ENCODE results near the gene MAPKAP1. TPM values are rescaled to one million over a fixed set of nuclear protein-coding genes. Genes with fewer than 3 reads are reported as not detected.

MAPKAP1 gene
- total and polyA plus RNA-seq, 9 of the 15 experiments (the other 6 are each of a cell fraction or from before 2014, with no cell fraction given): 2.6 to 82.1 (median 61.1) TPM

- Histone ChIP-seq H3K27me3 (ENCODE audit: control insufficient read depth in 2 of 2, insufficient read depth in 2 of 2, low read length in 2 of 2) (no peaks in the 10 kb centered on the region), H3K9ac (ENCODE audit: insufficient read depth in 1 of 2, low read depth in 2 of 2, low read length in 2 of 2) (no peak overlapping the region), H3K4me3 (no peak overlapping the region), H3K79me2 (ENCODE audit: control insufficient read depth, insufficient read depth, low read length) (peaks cover 63% of the 10 kb centered on the region), H3K9me3 (replicated peaks; ENCODE audit: control insufficient read depth, insufficient read depth, low read depth, low read length) (no peaks in the 10 kb centered on the region), H3K4me2 (ENCODE audit: insufficient read depth, low read length) (no peak overlapping the region), H3K4me1 (replicated peaks in 1 of 2; ENCODE audit: control insufficient read depth in 2 of 2, insufficient read depth in 2 of 2, low read length in 2 of 2) (peaks cover 0 to 5% of the 10 kb centered on the region in 2 experiments; a peak in 2 of 5 replicates), H3K36me3 (ENCODE audit: control insufficient read depth, insufficient read depth, low read length) (0 out of 3 replicates have a peak, but pooled peaks cover 3% of the 10 kb centered on the region), H2AFZ (ENCODE audit: low read depth, low read length) (no peak overlapping the region), H3K9me1 (ENCODE audit: control insufficient read depth, insufficient read depth, low read length) (no peaks in the 10 kb centered on the region), H4K20me1 (replicated peaks; ENCODE audit: control insufficient read depth, insufficient read depth, low read length) (no peaks in the 10 kb centered on the region), H3K27ac (ENCODE audit: extremely low read depth, low read depth, low read length) (no peak overlapping the region)
- intact Hi-C loops (cut with micrococcal nuclease) (no loop called here), in situ Hi-C loops (cut with MboI) (no loop called here)
- DNase-seq (ENCODE audit: extremely low read depth in 1 of 4, low spot score in 3 of 4): no peak
- no peak for ATAC-seq
- BruUV-seq (replicated peaks): no TSS peak
- WGBS (ENCODE audit: insufficient coverage, low coverage, missing lambda C conversion rate): 87% methylated on average over 6 of the region's 6 CpGs
- ChIA-PET CTCF (ENCODE audit: low intra/inter-chr PET ratio) (no interaction called here), POLR2A (no interaction called here)
- FAIRE-seq: no peak
- TF ChIP-seq ZBTB33 (CRISPR knock-in tag; IDR thresholded peaks at IDR 0.05) (0 out of 2 replicates have a peak, but pooled peaks have one; percentile 27), CCAR2 (IDR thresholded peaks at IDR 0.05; ENCODE audit: low read depth, low read length) (no peak), CC2D1A (IDR thresholded peaks at IDR 0.05) (no peak)
Measured at GRCh38 chr9:125701351-125701750, 5.7 kb downstream of the MAPKAP1 start.

- no TSS peak for BruUV-seq (replicated peaks)
- DNase-seq (ENCODE audit: extremely low read depth in 1 of 4, low spot score in 3 of 4) (no peak), FAIRE-seq (peak; percentile 40), ATAC-seq (no peak)
- no peak overlapping the region for H3K4me3 ChIP-seq
- ChIA-PET CTCF (ENCODE audit: low intra/inter-chr PET ratio) (no interaction called here), POLR2A (no interaction called here)
- H3K36me3 ChIP-seq (ENCODE audit: control insufficient read depth, insufficient read depth, low read length): 0 out of 3 replicates have a peak, but pooled peaks cover 3% of the 10 kb centered on the region
- peaks cover 0 to 2% of the 10 kb centered on the region in 2 experiments; a peak in 2 of 5 replicates for H3K4me1 ChIP-seq (replicated peaks in 1 of 2; ENCODE audit: control insufficient read depth in 2 of 2, insufficient read depth in 2 of 2, low read length in 2 of 2)
- 74% methylated on average over 2 of the region's 2 CpGs for WGBS (ENCODE audit: insufficient coverage, low coverage, missing lambda C conversion rate)
- peaks cover 61% of the 10 kb centered on the region for H3K79me2 ChIP-seq (ENCODE audit: control insufficient read depth, insufficient read depth, low read length)
- no peak overlapping the region for H2AFZ ChIP-seq (ENCODE audit: low read depth, low read length)
- no peaks in the 10 kb centered on the region for H3K9me3 ChIP-seq (replicated peaks; ENCODE audit: control insufficient read depth, insufficient read depth, low read depth, low read length)
- intact Hi-C loops (cut with micrococcal nuclease) (no loop called here), in situ Hi-C loops (cut with MboI) (no loop called here)
- H3K27me3 ChIP-seq (ENCODE audit: control insufficient read depth in 2 of 2, insufficient read depth in 2 of 2, low read length in 2 of 2): no peaks in the 10 kb centered on the region
- H3K27ac ChIP-seq (ENCODE audit: extremely low read depth, low read depth, low read length): no peak overlapping the region
- H4K20me1 ChIP-seq (replicated peaks; ENCODE audit: control insufficient read depth, insufficient read depth, low read length): no peaks in the 10 kb centered on the region
- H3K9ac ChIP-seq (ENCODE audit: insufficient read depth in 1 of 2, low read depth in 2 of 2, low read length in 2 of 2): no peak overlapping the region
- no peak overlapping the region for H3K4me2 ChIP-seq (ENCODE audit: insufficient read depth, low read length)
- no peaks in the 10 kb centered on the region for H3K9me1 ChIP-seq (ENCODE audit: control insufficient read depth, insufficient read depth, low read length)
- TF ChIP-seq SETDB1 (IDR thresholded peaks at IDR 0.05; ENCODE audit: low read length): no peak
- TF ChIP-seq USF2 (CRISPR knock-in tag; IDR thresholded peaks at IDR 0.05): no peak
- TF ChIP-seq YY1 (IDR thresholded peaks at IDR 0.05; ENCODE audit: borderline replicate concordance in 1 of 3, control insufficient read depth in 1 of 3, extremely low read depth in 1 of 3, insufficient read depth in 3 of 3, insufficient read length in 1 of 3, insufficient replicate concordance in 2 of 3, low read depth in 1 of 3, low read length in 2 of 3): no peak
- no peak for TF ChIP-seq TCFL5 (CRISPR knock-in tag; conservative IDR thresholded peaks at IDR 0.05)
- no peak for TF ChIP-seq MTA1 (IDR thresholded peaks at IDR 0.05; ENCODE audit: borderline replicate concordance)
- TF ChIP-seq ZKSCAN8 (CRISPR knock-in tag; IDR thresholded peaks at IDR 0.05): no peak
- no peak for TF ChIP-seq TEAD2 (tag; IDR thresholded peaks at IDR 0.05)
- TF ChIP-seq RNF219 (CRISPR knock-in tag; IDR thresholded peaks at IDR 0.05): no peak
Measured at GRCh38 chr9:125700791-125701190, 6.2 kb downstream of the MAPKAP1 start.

All from K562 (cell line).